Neuronal stem cell (in vitro differentiated cells): ENCODE results near the gene ANKMY1.

ENCODE experiments used
- DNase-seq: peaks from one replicate; pipeline ENCODE4 v3.0.0-alpha.2; 2013; ENCODE audit warnings: low spot score
- H2AFZ ChIP-seq: one replicate; pipeline ENCODE4 v1.6.1; 2013; ENCODE audit warnings: mild to moderate bottlenecking, low read length, inconsistent platforms
- H2AK5ac ChIP-seq: 2 replicates; pipeline ENCODE4 v1.6.1; 2013; ENCODE audit warnings: low read depth, mild to moderate bottlenecking, inconsistent platforms, low read length, moderate library complexity, mixed read lengths
- H2BK120ac ChIP-seq: 2 replicates; pipeline ENCODE4 v1.6.1; 2013; ENCODE audit warnings: low read depth, mild to moderate bottlenecking, inconsistent platforms, low read length, moderate library complexity, mixed read lengths
- H2BK12ac ChIP-seq: one replicate; pipeline ENCODE4 v1.6.1; 2013; ENCODE audit warnings: low read length, inconsistent platforms
- H2BK15ac ChIP-seq: 2 replicates; pipeline ENCODE4 v1.6.1; 2013; ENCODE audit warnings: mild to moderate bottlenecking, low read length, inconsistent platforms, mixed read lengths
- H2BK5ac ChIP-seq: one replicate; pipeline ENCODE4 v1.6.1; 2013; ENCODE audit warnings: inconsistent platforms, mild to moderate bottlenecking, low read length, moderate library complexity
- H3K14ac ChIP-seq: one replicate; pipeline ENCODE4 v1.6.1; 2013; ENCODE audit warnings: low read length, inconsistent platforms
- H3K18ac ChIP-seq: 2 replicates; pipeline ENCODE4 v1.6.1; 2013; ENCODE audit warnings: low read length, inconsistent platforms
- H3K23ac ChIP-seq: 2 replicates; pipeline ENCODE4 v1.6.1; 2013; ENCODE audit warnings: low read depth, mild to moderate bottlenecking, mixed read lengths, low read length, inconsistent platforms; ENCODE audit not compliant: poor library complexity
- H3K27ac ChIP-seq: replicated peaks from 3 replicates; pipeline ENCODE4 v1.5.1; 2013; ENCODE audit warnings: low read length, inconsistent platforms
- H3K27me3 ChIP-seq, 3 experiments: 2 replicates each; pipeline ENCODE4 v1.6.1; 2013; ENCODE audit warnings: low read length in 3 of 3, mild to moderate bottlenecking in 2 of 3, inconsistent platforms in 1 of 3, low read depth in 1 of 3, mixed read lengths in 1 of 3, moderate library complexity in 1 of 3; ENCODE audit not compliant: control insufficient read depth in 3 of 3, insufficient read depth in 3 of 3
- H3K36me3 ChIP-seq, 2 donors: replicated peaks in 1 of 2; 2 replicates each; pipeline ENCODE4 v1.6.1; 2013; ENCODE audit warnings: low read length in 2 of 2; ENCODE audit not compliant: control insufficient read depth in 2 of 2, insufficient read depth in 2 of 2
- H3K4ac ChIP-seq: 2 replicates; pipeline ENCODE4 v1.6.1; 2013; ENCODE audit warnings: inconsistent platforms, mild to moderate bottlenecking, low read length, moderate library complexity
- H3K4me1 ChIP-seq, 2 donors: 1 replicate in 1 of 2; 2 replicates in 1 of 2; pipeline ENCODE4 v1.6.1; 2013; ENCODE audit warnings: low read length in 2 of 2, low read depth in 1 of 2; ENCODE audit not compliant: control insufficient read depth in 2 of 2, insufficient read depth in 1 of 2
- H3K4me2 ChIP-seq: one replicate; pipeline ENCODE4 v1.6.1; 2013; ENCODE audit warnings: mild to moderate bottlenecking, low read length, inconsistent platforms; ENCODE audit not compliant: insufficient read depth, poor library complexity, severe bottlenecking
- H3K4me3 ChIP-seq, 2 donors: 2 replicates each; pipeline ENCODE4 v1.5.1; 2013; ENCODE audit warnings: low read length in 2 of 2, mild to moderate bottlenecking in 2 of 2, inconsistent platforms in 1 of 2, moderate library complexity in 1 of 2
- H3K79me1 ChIP-seq: one replicate; pipeline ENCODE4 v1.6.1; 2013; ENCODE audit warnings: low read depth, mild to moderate bottlenecking, inconsistent platforms, low read length, moderate library complexity
- H3K9ac ChIP-seq: one replicate; pipeline ENCODE4 v1.6.1; 2013; ENCODE audit warnings: mild to moderate bottlenecking, low read depth, low read length, inconsistent platforms; ENCODE audit not compliant: poor library complexity
- H3K9me3 ChIP-seq, 2 donors: replicated peaks in 1 of 2; 2 replicates each; pipeline versions ENCODE3 to v1.6.1; 2013; ENCODE audit warnings: low read length in 2 of 2, mild to moderate bottlenecking in 2 of 2, inconsistent platforms in 1 of 2, low read depth in 1 of 2, mixed read lengths in 1 of 2, moderate library complexity in 1 of 2; ENCODE audit not compliant: control insufficient read depth in 2 of 2, insufficient read depth in 1 of 2
- H4K8ac ChIP-seq: one replicate; pipeline ENCODE4 v1.6.1; 2013; ENCODE audit warnings: low read depth, mild to moderate bottlenecking, inconsistent platforms, low read length, moderate library complexity
- H4K91ac ChIP-seq: one replicate; pipeline ENCODE4 v1.6.1; 2013; ENCODE audit warnings: low read length, low read depth, mild to moderate bottlenecking, inconsistent platforms; ENCODE audit not compliant: poor library complexity
- WGBS, 2 donors: extraction: QIAGEN DNeasy Blood & Tissue Kit; methylation state at CpG; one replicate each; pipeline ENCODE4 v1.1.7; 2013; ENCODE audit warnings: missing lambda C conversion rate in 2 of 2, mixed read lengths in 1 of 2; ENCODE audit not compliant: insufficient read length in 2 of 2, insufficient replicate concordance in 1 of 2; ENCODE audit errors: extremely low coverage in 2 of 2; 5-methylcytosine and 5-hydroxymethylcytosine counted together

Gene ANKMY1

DNA sequence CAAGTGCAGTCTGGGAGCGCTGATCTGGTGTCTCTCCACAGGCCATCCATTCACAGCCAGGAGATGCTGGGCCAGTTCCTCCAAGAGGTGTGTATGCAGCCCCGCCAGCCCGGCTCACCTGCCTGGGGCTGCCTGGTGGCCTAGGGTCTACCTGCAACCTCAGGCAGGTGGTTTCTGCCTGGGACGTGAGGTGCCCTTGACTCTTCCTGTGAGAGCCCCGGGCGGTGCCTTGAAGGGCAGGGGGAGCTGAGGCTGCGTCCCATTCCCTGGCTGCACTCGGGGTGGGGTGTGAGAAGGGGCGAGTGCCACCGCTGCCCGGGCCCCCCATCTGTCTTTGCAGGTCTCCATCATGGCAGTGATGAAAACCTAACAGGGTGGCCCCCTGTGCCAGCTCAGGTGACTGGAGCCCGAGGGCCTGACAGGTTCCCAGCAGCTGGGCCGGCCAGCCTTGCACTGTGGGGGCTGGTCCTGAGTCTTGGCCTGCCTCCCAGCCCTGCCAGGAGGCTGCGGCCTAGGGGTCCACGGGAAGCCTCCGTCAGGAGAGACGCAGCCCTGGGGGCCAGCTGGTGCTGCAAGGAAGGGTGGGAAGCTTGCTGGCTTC is 40.6 kb upstream of the ANKMY1 start:
- Histone ChIP-seq H3K9ac (no peak overlapping the region), H3K4me1 (no peaks in the 10 kb centered on the region), H3K4me2 (no peak overlapping the region), H2AK5ac (no peak overlapping the region), H3K36me3 (peaks cover 20 to 46% of the 10 kb centered on the region in 2 donors), H3K4ac (no peak overlapping the region), H2BK120ac (no peak overlapping the region), H3K27me3 (no peaks in the 10 kb centered on the region), H2BK15ac (no peak overlapping the region), H4K91ac (no peak overlapping the region), H3K4me3 (no peak overlapping the region), H3K23ac (no peak overlapping the region), H3K79me1 (peaks cover 9% of the 10 kb centered on the region), H3K18ac (no peak overlapping the region), H2BK5ac (no peak overlapping the region), H3K27ac (no peak overlapping the region), H3K14ac (no peak overlapping the region), H2BK12ac (no peak overlapping the region), H4K8ac (no peak overlapping the region), H2AFZ (no peak overlapping the region), H3K9me3 (no peaks in the 10 kb centered on the region)
- DNase-seq = no peak
- no CpG with 5 or more reads among the region's 17 CpGs for WGBS, 2 donors

DNA sequence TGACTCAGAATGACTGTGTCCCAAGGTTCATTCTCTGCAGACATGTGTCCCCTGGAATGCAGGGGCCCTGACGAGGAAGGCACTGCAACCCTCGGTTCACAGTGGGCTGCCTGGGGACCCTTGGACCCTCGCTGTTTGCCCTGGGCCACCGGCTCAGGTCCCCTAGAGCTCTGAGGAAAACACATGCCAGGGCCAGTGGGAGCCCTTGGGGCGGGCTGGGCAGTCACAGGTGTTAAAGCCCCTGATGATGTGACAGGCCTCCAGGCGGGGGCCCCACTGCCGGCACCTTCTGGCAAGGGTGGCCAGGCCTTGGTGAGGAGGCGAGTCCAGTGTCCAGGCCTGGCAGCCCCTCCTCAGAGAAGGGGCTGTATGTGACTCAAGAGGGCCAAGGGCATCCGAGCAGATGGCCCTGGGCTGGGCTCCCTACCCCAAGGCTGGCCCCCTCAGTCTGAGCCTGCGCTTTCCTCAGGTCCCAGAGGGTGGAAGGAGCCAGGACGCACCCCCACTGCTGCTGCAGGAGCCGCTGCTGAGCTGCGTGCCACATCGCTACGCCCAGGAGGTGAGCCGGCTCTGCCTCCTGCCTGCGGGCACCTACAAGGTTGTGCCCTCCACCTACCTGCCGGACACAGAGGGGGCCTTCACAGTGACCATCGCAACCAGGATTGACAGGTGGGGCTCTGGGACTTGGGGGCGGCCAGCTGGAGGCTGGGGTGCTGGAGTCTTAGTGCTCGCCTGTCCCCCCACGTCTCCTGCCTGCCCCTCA is 39.8 kb upstream of the ANKMY1 start:
- Histone ChIP-seq H3K4me2 (no peak overlapping the region), H3K27ac (no peak overlapping the region), H3K9me3 (no peaks in the 10 kb centered on the region), H2BK120ac (no peak overlapping the region), H3K27me3 (no peaks in the 10 kb centered on the region), H3K4me3 (no peak overlapping the region), H3K14ac (no peak overlapping the region), H2BK12ac (no peak overlapping the region), H3K4ac (no peak overlapping the region), H2AFZ (no peak overlapping the region), H2AK5ac (no peak overlapping the region), H3K9ac (no peak overlapping the region), H3K18ac (no peak overlapping the region), H2BK5ac (no peak overlapping the region), H2BK15ac (no peak overlapping the region), H3K23ac (no peak overlapping the region), H3K79me1 (peaks cover 9% of the 10 kb centered on the region), H4K8ac (no peak overlapping the region), H3K36me3 (peaks cover 18 to 52% of the 10 kb centered on the region in 2 donors), H3K4me1 (no peaks in the 10 kb centered on the region), H4K91ac (no peak overlapping the region)
- no CpG with 5 or more reads among the region's 22 CpGs for WGBS, 2 donors
- DNase-seq = no peak

DNA sequence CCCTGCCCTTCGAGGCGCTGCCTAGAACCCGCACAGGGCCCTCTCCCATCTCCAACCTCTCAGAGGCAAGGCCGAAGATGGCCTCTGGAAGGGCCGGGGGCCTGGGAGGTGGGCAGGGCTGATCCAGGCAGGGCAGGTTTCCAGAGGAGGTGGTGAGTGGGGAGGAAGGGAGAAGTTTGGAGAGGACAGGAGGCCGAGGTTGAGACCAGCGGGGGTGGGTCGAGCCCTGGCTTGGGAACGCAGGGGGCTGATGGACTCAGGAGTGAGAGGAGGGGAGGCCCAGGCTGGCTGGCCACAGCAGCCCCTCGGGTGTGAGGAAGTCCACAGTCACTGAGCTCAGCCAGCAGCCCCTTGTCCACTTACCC is 39.2 kb upstream of the ANKMY1 start:
- Histone ChIP-seq H2AFZ (no peak overlapping the region), H3K27ac (no peak overlapping the region), H2BK5ac (no peak overlapping the region), H2BK120ac (no peak overlapping the region), H2BK12ac (no peak overlapping the region), H3K9ac (no peak overlapping the region), H3K4me1 (no peaks in the 10 kb centered on the region), H3K4ac (no peak overlapping the region), H3K36me3 (peaks cover 21 to 58% of the 10 kb centered on the region in 2 donors), H3K27me3 (no peaks in the 10 kb centered on the region), H3K79me1 (peaks cover 11% of the 10 kb centered on the region), H4K91ac (no peak overlapping the region), H4K8ac (no peak overlapping the region), H3K14ac (no peak overlapping the region), H3K9me3 (no peaks in the 10 kb centered on the region), H3K4me3 (no peak overlapping the region), H3K23ac (no peak overlapping the region), H2AK5ac (no peak overlapping the region), H3K18ac (no peak overlapping the region), H2BK15ac (no peak overlapping the region), H3K4me2 (no peak overlapping the region)
- no CpG with 5 or more reads among the region's 10 CpGs for WGBS, 2 donors
- DNase-seq = no peak

GRCh38 chr2:240596491-240596931 is 38.7 kb upstream of the ANKMY1 start:
- no CpG with 5 or more reads among the region's 23 CpGs for WGBS, 2 donors
- Histone ChIP-seq H3K79me1 (peaks cover 13% of the 10 kb centered on the region), H2AK5ac (no peak overlapping the region), H3K27me3 (no peaks in the 10 kb centered on the region), H2BK12ac (no peak overlapping the region), H3K4me2 (no peak overlapping the region), H3K4me1 (no peaks in the 10 kb centered on the region), H3K23ac (peak overlapping the region; percentile 55), H4K8ac (no peak overlapping the region), H2BK120ac (no peak overlapping the region), H3K14ac (peak overlapping the region; percentile 21), H2BK5ac (no peak overlapping the region), H2AFZ (no peak overlapping the region), H3K4ac (no peak overlapping the region), H3K27ac (no peak overlapping the region), H3K18ac (no peak overlapping the region), H2BK15ac (no peak overlapping the region), H4K91ac (no peak overlapping the region), H3K9ac (no peak overlapping the region), H3K4me3 (no peak overlapping the region), H3K36me3 (peaks cover 27 to 62% of the 10 kb centered on the region in 2 donors), H3K9me3 (no peaks in the 10 kb centered on the region)
- DNase-seq = no peak
